OCI-LY7 (cell line): ENCODE results near the gene CPNE4.

Experiments used
- CTCF ChIP-seq: fragments of 200-600 bp; sonication (generic); conservative IDR thresholded peaks from 2 replicates; pipeline ENCODE4 v1.5.1; 2014; ENCODE audit warnings: mild to moderate bottlenecking, antibody characterized with exemption, low read length, moderate library complexity, mixed read lengths
- EZH2phosphoT487 ChIP-seq: fragments of 200-600 bp; sonication (generic); IDR thresholded peaks from 2 replicates; pipeline ENCODE4 v1.6.1; 2018; ENCODE audit warnings: low read depth, borderline replicate concordance, mild to moderate bottlenecking, mixed run types, antibody characterized with exemption, low read length, moderate library complexity, mixed read lengths

DNA sequence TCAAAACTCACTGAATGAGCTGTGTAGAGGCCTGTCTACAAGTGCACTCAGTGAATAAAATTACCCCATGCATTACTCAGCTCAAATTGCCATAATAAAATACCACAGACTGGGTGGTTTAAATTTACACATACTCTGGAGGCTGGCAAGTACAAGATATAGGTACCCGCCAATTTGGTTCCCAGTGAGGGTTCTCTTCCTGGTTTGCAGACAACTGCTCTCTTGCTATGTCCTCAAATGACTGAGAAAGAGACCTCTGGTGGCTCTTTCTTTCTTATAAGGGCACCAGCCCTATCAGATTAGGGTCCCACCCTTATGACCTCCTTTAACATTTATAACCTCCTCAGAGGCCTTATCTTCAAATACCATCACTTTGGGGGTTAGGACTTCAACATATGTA lies 237.0 kb downstream of the CPNE4 start:
- TF ChIP-seq CTCF, result no peak
- no peak for TF ChIP-seq EZH2phosphoT487
